ENCODE measurements around the gene LXN.

GRCh38 chr3:158683230-158683962 lies 10.9 kb upstream of the LXN start:
- no peak for TF ChIP-seq CTCF (IDR thresholded peaks at IDR 0.05)
- TF ChIP-seq POLR2A (IDR thresholded peaks at IDR 0.05) = no peak
